Caco-2 (cell line): ENCODE results near the gene ERP44. TPM values are rescaled to one million over a fixed set of nuclear protein-coding genes. Genes with fewer than 3 reads are reported as not detected.

Experiments used
- BruUV-seq: library from RNA; stranded (reverse); fragments of 400-500 nt; replicated peaks from 2 replicates; lab custom pipeline; 2021; lab: Mats Ljungman, UMichigan
- CTCF ChIA-PET: fragments of 300-600 bp; sonication (Branson Sonifier 250); formaldehyde crosslinking; loops from one replicate; lab custom pipeline; 2022; ENCODE audit warnings: antibody characterized with exemption; lab: Charles Lee
- POLR2A ChIA-PET: fragments of 300-600 bp; sonication (Branson Sonifier 250); formaldehyde crosslinking; loops from one replicate; lab custom pipeline; 2022; ENCODE audit warnings: antibody characterized with exemption; lab: Charles Lee
- DNase-seq, 2 experiments: peaks; one replicate each; pipeline versions ENCODE4 v3.0.0 to v3.0.0-alpha.2; 2020 to 2022
- H3K27me3 ChIP-seq: replicated peaks from 2 replicates; pipeline ENCODE4 v1.6.0; 2011; ENCODE audit warnings: low read length; ENCODE audit not compliant: control insufficient read depth, insufficient read depth
- H3K36me3 ChIP-seq: 2 replicates; pipeline ENCODE4 v1.5.1; 2011; ENCODE audit warnings: low read length; ENCODE audit not compliant: control insufficient read depth, insufficient read depth
- H3K4me1 ChIP-seq: fragments of 250-450 bp; sonication (Bioruptor Pico); 2 replicates; pipeline ENCODE4 v1.5.1; 2020; ENCODE audit warnings: mild to moderate bottlenecking
- H3K4me3 ChIP-seq: 2 replicates; pipeline ENCODE4 v1.5.1; 2011; ENCODE audit warnings: low read depth, mild to moderate bottlenecking, control low read depth, low read length
- H3K9me3 ChIP-seq: fragments of 250-450 bp; sonication (Bioruptor Pico); 2 replicates; pipeline ENCODE4 v1.5.1; 2020; ENCODE audit warnings: mild to moderate bottlenecking, moderate library complexity
- H3K27ac Mint-ChIP-seq: one replicate; pipeline ENCODE4 v1.8.0; 2022; ENCODE audit warnings: mixed read lengths; ENCODE audit not compliant: unreplicated experiment
- H3K27me3 Mint-ChIP-seq: one replicate; pipeline ENCODE4 v1.8.0; 2022; ENCODE audit warnings: mixed read lengths; ENCODE audit not compliant: insufficient read depth, unreplicated experiment
- H3K36me3 Mint-ChIP-seq: one replicate; pipeline ENCODE4 v1.8.0; 2022; ENCODE audit warnings: mild to moderate bottlenecking, mixed read lengths; ENCODE audit not compliant: insufficient read depth, unreplicated experiment
- H3K4me1 Mint-ChIP-seq: one replicate; pipeline ENCODE4 v1.8.0; 2022; ENCODE audit warnings: low read depth, mixed read lengths; ENCODE audit not compliant: unreplicated experiment
- H3K4me3 Mint-ChIP-seq: one replicate; pipeline ENCODE4 v1.8.0; 2022; ENCODE audit warnings: mild to moderate bottlenecking, moderate library complexity, mixed read lengths; ENCODE audit not compliant: unreplicated experiment
- H3K9me3 Mint-ChIP-seq: one replicate; pipeline ENCODE4 v1.8.0; 2022; ENCODE audit warnings: mixed read lengths; ENCODE audit not compliant: unreplicated experiment
- CTCF ChIP-seq, 2 experiments: fragments of 200-600 bp in 1 of 2; IDR thresholded peaks; 1 replicate in 1 of 2; 2 replicates in 1 of 2; pipeline versions ENCODE4 v1.5.1 to v1.8.0; 2011 to 2022; ENCODE audit warnings: antibody characterized with exemption in 1 of 2, control low read depth in 1 of 2, inconsistent platforms in 1 of 2, low read depth in 1 of 2, low read length in 1 of 2, mild to moderate bottlenecking in 1 of 2, moderate library complexity in 1 of 2; ENCODE audit not compliant: insufficient read depth in 1 of 2, severe bottlenecking in 1 of 2, unreplicated experiment in 1 of 2
- intact Hi-C: fragments of 100-400 bp; cut with micrococcal nuclease; formaldehyde crosslinking; loops from one replicate; pipeline ENCODE4 v1.10.0; 2022; ENCODE audit not compliant: unreplicated experiment
- total RNA-seq: library from RNA; stranded (reverse); gene quantifications from 2 replicates; pipeline ENCODE4 v1.2.3, GENCODE V29; 2022

Gene ERP44
- total RNA-seq, 1 experiment from 2014 or later: 25.6 TPM

- TF ChIP-seq CTCF (IDR thresholded peaks at IDR 0.05; ENCODE audit: insufficient read depth in 1 of 2, low read depth in 1 of 2, low read length in 1 of 2, severe bottlenecking in 1 of 2, unreplicated experiment in 1 of 2): no peak
- Mint-ChIP-seq H3K4me1 (no peaks in the 10 kb centered on the region), H3K27ac (no peak overlapping the region), H3K36me3 (no peaks in the 10 kb centered on the region), H3K27me3 (no peaks in the 10 kb centered on the region), H3K4me3 (no peak overlapping the region), H3K9me3 (no peaks in the 10 kb centered on the region)
- Histone ChIP-seq H3K9me3 (peaks cover 2% of the 10 kb centered on the region; the same call in 1 of the 2 replicates), H3K36me3 (no peaks in the 10 kb centered on the region), H3K4me3 (no peak overlapping the region), H3K27me3 (no peaks in the 10 kb centered on the region), H3K4me1 (no peaks in the 10 kb centered on the region)
- no TSS peak for BruUV-seq
- POLR2A ChIA-PET: no interaction called here
- no peak for DNase-seq
- CTCF ChIA-PET: no interaction called here
- intact Hi-C loops: no loop called here
Observed at GRCh38 chr9:99948896-99949295, 149.9 kb downstream of the ERP44 start.

- Mint-ChIP-seq H3K9me3 (no peaks in the 10 kb centered on the region), H3K4me3 (no peak overlapping the region), H3K27ac (no peak overlapping the region), H3K36me3 (no peaks in the 10 kb centered on the region), H3K4me1 (no peaks in the 10 kb centered on the region), H3K27me3 (no peaks in the 10 kb centered on the region)
- no peak for TF ChIP-seq CTCF (IDR thresholded peaks at IDR 0.05; ENCODE audit: insufficient read depth in 1 of 2, low read depth in 1 of 2, low read length in 1 of 2, severe bottlenecking in 1 of 2, unreplicated experiment in 1 of 2)
- Histone ChIP-seq H3K27me3 (no peaks in the 10 kb centered on the region), H3K9me3 (peaks cover 2% of the 10 kb centered on the region; the same call in 1 of the 2 replicates), H3K4me1 (no peaks in the 10 kb centered on the region), H3K36me3 (no peaks in the 10 kb centered on the region), H3K4me3 (no peak overlapping the region)
- ChIA-PET POLR2A (interaction anchor here (0.7 kb wide), 1 partner anchor 31 kb away, joined by 5 read pairs; no protein-coding TSS in a partner anchor), CTCF (no interaction called here)
- no peak for DNase-seq
- BruUV-seq: no TSS peak
- intact Hi-C loops: no loop called here
Observed at GRCh38 chr9:99948482-99948881, 150.3 kb downstream of the ERP44 start.

GRCh38 chr9:99947395-99947794 lies 151.4 kb downstream of the ERP44 start:
- Mint-ChIP-seq H3K36me3 (no peaks in the 10 kb centered on the region), H3K4me3 (no peak overlapping the region), H3K27ac (no peak overlapping the region), H3K27me3 (no peaks in the 10 kb centered on the region), H3K9me3 (no peaks in the 10 kb centered on the region), H3K4me1 (no peaks in the 10 kb centered on the region)
- no peaks in the 10 kb centered on the region for H3K4me1 ChIP-seq
- CTCF ChIA-PET: interaction anchor here (1.0 to 1.3 kb wide), 3 partner anchors 41 to 123 kb away, joined by 4 to 6 read pairs (median 5); no protein-coding TSS in a partner anchor
- no peak for DNase-seq
- POLR2A ChIA-PET: interaction anchor here (0.7 kb wide), 1 partner anchor 56 kb away, joined by 5 read pairs; no protein-coding TSS in a partner anchor
- H3K27me3 ChIP-seq: no peaks in the 10 kb centered on the region
- no peaks in the 10 kb centered on the region for H3K36me3 ChIP-seq
- peaks cover 2% of the 10 kb centered on the region; the same call in 1 of the 2 replicates for H3K9me3 ChIP-seq
- intact Hi-C loops: no loop called here
- BruUV-seq: no TSS peak
- H3K4me3 ChIP-seq: no peak overlapping the region
- peak in 1 of 2 experiments; percentile 35 for TF ChIP-seq CTCF (IDR thresholded peaks at IDR 0.05; ENCODE audit: insufficient read depth in 1 of 2, low read depth in 1 of 2, low read length in 1 of 2, severe bottlenecking in 1 of 2, unreplicated experiment in 1 of 2)
